ENCODE results near the gene ZKSCAN2. TPM values are rescaled to one million over a fixed set of nuclear protein-coding genes. Genes with fewer than 3 reads are reported as not detected.
A peak's percentile ranks its signal among the peaks of the same experiment; 100 is the strongest.

ZKSCAN2 gene
- total and polyA plus RNA-seq, 2 of the 4 experiments (the other 2 are of a cell fraction), result 1.6 to 3.8 TPM

GRCh38 chr16:25224731-25225319 is 32.8 kb downstream of the ZKSCAN2 start:
- DNase-seq (no peak), ATAC-seq (ENCODE audit: low read depth) (no peak)
- no peak for TF ChIP-seq POLR2A (IDR thresholded peaks at IDR 0.05; ENCODE audit: low read depth, low read length)
- BruUV-seq (replicated peaks), result no TSS peak
- Histone ChIP-seq H3K4me2 (ENCODE audit: low read depth, low read length) (no peak overlapping the region), H2BK120ac (ENCODE audit: low read depth, low read length) (no peak overlapping the region), H2AFZ (replicated peaks; ENCODE audit: low read length, poor library complexity) (peak overlapping the region; percentile 61), H3K4me1 (ENCODE audit: control insufficient read depth, insufficient read depth, low read length) (no peaks in the 10 kb centered on the region), H4K91ac (ENCODE audit: insufficient read depth, low read depth, low read length) (no peak overlapping the region), H4K8ac (ENCODE audit: low read depth in 2 of 2, low read length in 2 of 2) (no peak overlapping the region), H2BK5ac (ENCODE audit: low read depth, low read length, poor library complexity, severe bottlenecking) (no peak overlapping the region), H4K5ac (ENCODE audit: low read depth, low read length) (no peak overlapping the region), H3K9me3 (ENCODE audit: control insufficient read depth, insufficient read depth, low read length) (no peaks in the 10 kb centered on the region), H2AK5ac (ENCODE audit: low read depth, low read length) (no peak overlapping the region), H3K79me1 (ENCODE audit: low read depth in 1 of 2, low read length in 2 of 2) (no peaks in the 10 kb centered on the region), H2BK20ac (ENCODE audit: low read depth, low read length) (no peak overlapping the region), H3K27me3 (ENCODE audit: control insufficient read depth, insufficient read depth, low read length) (peaks cover 3% of the 10 kb centered on the region; the same call in 1 of the 2 replicates), H3K56ac (ENCODE audit: extremely low read depth, insufficient read depth, low read length) (no peak overlapping the region), H3K27ac (ENCODE audit: insufficient read depth, low read length) (no peak overlapping the region), H2AK9ac (replicated peaks; ENCODE audit: low read depth, low read length, poor library complexity) (peak overlapping the region; percentile 61), H3K14ac (replicated peaks; ENCODE audit: low read depth, low read length) (no peak overlapping the region), H2BK15ac (ENCODE audit: low read depth, low read length) (no peak overlapping the region), H3K18ac (ENCODE audit: low read depth, low read length) (no peak overlapping the region), H3K4ac (ENCODE audit: low read depth, low read length) (no peak overlapping the region), H3K4me3 (ENCODE audit: insufficient read depth, low read depth, low read length) (no peak overlapping the region), H3K23ac (ENCODE audit: low read depth, low read length) (no peak overlapping the region), H3K36me3 (ENCODE audit: control insufficient read depth, insufficient read depth, low read length) (no peaks in the 10 kb centered on the region), H3K9me1 (ENCODE audit: insufficient read depth, low read length) (no peaks in the 10 kb centered on the region), H3K9ac (ENCODE audit: low read depth, low read length) (no peak overlapping the region), H4K20me1 (ENCODE audit: insufficient read depth, low read length) (no peaks in the 10 kb centered on the region)
- WGBS, 2 experiments (ENCODE audit: extremely low coverage in 2 of 2, insufficient read length in 1 of 2), result 100% methylated on average over 1 of the region's 7 CpGs; no CpG with 5 or more reads in 1 of the 2 experiments
- in situ Hi-C loops (cut with MboI; ENCODE audit: low sequenced_read_pairs) (loop anchor here (5.0 to 25.0 kb wide), 3 partner anchors 100 to 688 kb away; partner anchors contain the start of gene RBBP6), intact Hi-C loops (cut with micrococcal nuclease) (loop anchor here (2.0 to 10.0 kb wide), 3 partner anchors 98 to 390 kb away; no protein-coding TSS in a partner anchor), dilution Hi-C loops (cut with HindIII; ENCODE audit: low sequenced_read_pairs, unreplicated experiment) (no loop called here)
- CTCF ChIA-PET, result interaction anchor here (0.6 to 2.1 kb wide), 11 partner anchors 12 to 1885 kb away, joined by 3 to 9 read pairs (median 4); no protein-coding TSS in a partner anchor
- POLR2A ChIA-PET (ENCODE audit: unreplicated experiment), result no interaction called here

Data from IMR-90 (cell line).